HL-60/S4 treated with retinoic acid at 250 ng/mL for 4 days and 3 days (cell line): Measurements from ENCODE around the gene NACA.
"Not testable (repeated sequence)": the region's sequence is repeated elsewhere in the genome, so short reads cannot be mapped to it uniquely, and the experiment has no call there.

Experiments used
- in situ Hi-C: fragments of 300-500 bp; cut with MboI; formaldehyde crosslinking; loops from 2 replicates; pipeline ENCODE4 v1.7.0; 2022; ENCODE audit warnings: low sequenced_read_pairs

NACA gene

GRCh38 chr12:56725723-56726102 lies 614 bp upstream of the NACA start:
- in situ Hi-C loops: no loop called here

DNA sequence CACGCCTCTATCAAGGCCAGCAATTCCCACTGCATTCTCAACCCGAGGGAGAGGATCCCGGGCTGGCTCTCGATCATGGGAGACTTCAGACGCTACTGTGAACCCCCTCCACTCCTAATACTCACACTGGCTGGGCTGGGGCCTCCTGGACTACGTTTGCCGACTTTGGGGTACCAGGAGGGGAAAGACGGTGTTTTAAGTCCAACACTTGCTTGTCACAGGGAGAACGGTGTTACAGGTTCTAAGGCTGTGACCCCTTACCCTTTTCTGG lies 463 bp downstream of the NACA start:
- in situ Hi-C loops: no loop called here

- in situ Hi-C loops: no loop called here
These were observed 1.0 kb downstream of the NACA start for GRCh38 chr12:56723889-56724700.

DNA sequence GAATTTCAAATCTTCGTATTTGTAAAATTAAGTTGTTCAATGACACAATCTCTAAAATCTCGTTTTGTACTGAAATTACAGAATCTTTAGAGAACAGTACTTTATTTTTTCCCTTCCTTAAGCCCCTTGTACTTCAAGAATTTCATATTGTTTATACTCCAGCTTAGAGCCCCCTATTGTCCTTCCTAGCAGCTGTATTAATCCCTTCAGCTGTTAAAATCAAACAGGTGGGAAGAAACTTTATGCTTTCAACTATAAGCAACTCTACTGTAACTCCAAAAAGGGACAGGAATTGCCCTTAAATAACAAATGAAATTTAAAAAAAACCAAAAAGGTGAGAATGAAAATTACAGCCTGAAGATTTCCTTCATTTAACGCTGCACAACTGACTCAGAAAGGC lies 1.7 kb downstream of the NACA start:
- in situ Hi-C loops: no loop called here

- in situ Hi-C loops: no loop called here
These were observed 2.3 kb downstream of the NACA start for GRCh38 chr12:56722832-56723231.

GRCh38 chr12:56721721-56722120 lies 3.4 kb downstream of the NACA start:
- in situ Hi-C loops: no loop called here

GRCh38 chr12:56721216-56721615 lies 3.9 kb downstream of the NACA start:
- in situ Hi-C loops: no loop called here

DNA sequence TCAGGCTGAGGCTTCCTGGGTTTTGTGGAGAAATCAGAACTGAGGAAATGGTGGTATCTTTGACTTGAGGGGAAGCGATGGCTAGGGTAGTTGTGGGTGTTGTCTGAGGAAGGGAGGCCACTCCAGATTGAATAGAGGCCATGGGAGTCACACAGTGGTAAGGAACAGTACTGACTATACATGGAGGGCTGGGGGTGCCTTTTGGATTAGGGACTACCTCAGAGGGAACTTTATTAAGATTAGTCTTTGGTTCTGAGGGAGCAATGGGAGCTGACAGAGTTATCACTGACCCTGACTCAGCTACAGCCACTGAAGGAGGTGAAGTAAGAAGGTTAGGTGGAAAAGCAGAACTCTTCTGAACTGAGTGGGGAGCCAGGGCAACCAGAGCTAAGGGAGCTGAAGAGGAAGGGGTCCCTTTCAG lies 4.4 kb downstream of the NACA start:
- in situ Hi-C loops: no loop called here

DNA sequence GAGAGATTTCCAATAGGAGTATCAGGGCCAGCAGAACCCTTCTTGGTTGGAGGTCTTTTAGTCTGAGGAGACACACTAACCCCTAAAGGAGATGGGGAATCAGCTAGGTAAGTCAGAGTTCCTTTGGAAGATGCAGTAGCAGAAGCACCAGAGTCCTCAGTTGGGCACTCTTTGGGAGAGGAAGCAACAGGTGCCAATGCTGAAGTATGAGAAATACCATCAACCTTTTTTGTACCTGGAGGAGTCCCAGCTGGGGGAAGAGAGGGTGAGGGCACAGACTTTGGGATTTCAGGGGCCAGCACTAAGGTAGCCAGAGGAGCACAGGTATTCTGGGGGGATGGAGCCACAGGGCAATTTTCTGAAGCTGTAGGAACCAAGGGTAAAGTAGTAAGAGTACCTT lies 6.0 kb downstream of the NACA start:
- in situ Hi-C loops: no loop called here

DNA sequence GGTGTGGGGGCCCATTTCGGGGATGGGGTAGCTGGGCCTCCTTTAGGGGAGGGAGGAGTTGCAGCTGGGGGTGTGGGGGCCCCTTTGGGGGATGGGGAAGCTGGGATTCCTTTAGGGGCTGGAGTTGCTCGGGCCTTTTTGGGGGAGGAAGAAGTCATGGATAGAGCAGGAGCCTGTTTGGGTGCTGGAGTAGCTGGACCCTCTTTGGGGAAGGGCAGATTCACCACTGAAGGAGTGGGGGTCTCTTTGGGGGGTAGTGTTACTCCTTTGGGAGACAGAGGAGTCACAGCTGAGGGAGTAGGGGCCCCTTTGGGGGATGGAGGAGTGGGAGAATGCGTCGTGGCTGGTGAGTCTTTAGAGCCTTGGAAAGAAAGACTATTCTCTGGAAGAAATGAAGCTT lies 6.5 kb downstream of the NACA start:
- in situ Hi-C loops: no loop called here

- in situ Hi-C loops: no loop called here
These were observed 7.0 kb downstream of the NACA start for GRCh38 chr12:56718149-56718548.

DNA sequence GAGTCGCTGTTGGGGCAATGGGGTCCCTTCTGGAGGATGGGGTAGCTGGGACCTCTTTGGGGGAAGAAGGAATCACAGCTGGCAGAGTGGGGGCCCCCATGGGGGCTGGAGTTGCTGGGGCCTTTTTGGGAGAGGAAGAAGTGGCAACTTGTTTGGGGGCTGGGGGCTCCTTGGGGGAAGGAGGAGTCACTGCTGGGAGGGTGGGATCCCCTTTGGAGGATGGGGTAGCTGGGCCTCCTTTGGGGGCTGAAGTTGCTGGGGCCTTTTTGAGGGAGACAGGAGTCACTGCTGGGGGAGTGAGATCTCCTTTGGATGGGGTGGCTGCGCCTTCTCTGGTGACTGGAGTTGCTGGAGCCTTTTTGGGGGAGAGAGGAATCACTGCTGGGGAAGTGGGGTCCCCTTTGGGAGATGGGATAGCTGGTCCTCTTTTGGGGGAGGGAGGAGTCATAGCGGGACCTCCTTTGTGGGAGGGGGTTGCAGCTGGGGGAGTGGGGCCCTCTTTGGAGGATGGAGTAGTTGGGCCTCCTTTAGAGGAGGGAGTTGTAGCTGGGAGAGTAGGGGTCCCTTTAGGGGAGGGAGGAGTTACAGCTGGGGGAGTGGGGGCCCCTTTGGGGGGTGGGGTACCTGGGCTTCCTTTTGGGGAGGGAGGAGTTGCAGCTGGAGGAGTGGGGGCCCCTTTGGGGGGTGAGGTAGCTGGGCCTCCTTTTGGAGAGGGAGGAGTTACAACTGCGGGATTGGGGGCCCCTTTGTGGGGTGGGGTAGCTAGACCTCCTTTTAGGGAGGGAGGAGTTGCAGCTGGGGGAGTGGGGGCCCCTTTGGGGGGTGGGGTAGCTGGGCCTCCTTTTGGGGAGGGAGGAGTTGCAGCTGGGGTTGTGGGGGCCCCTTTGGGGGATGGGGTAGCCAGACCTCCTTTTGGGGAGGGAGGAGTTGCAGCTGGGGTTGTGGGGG lies 7.9 kb downstream of the NACA start:
- in situ Hi-C loops: no loop called here

DNA sequence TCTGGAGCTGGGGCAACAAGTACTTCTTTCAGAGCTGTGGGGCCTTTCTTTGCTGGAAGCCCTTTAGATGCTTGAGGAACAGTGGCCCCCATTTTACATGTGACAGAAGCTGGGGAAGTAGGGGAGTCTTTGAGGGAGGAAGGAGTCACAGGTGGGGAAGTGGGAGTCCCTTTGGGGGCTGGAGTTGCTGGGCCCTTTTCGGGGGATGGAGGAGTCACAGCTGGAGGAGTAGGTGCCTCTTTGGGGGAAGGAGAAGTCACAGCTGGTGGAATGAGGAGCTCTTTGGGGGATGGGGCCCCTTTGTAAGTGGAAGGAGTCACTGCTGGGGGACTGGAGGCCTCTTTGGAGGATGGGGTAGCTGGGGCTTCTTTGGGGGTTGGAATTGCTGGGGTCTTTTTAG lies 8.6 kb downstream of the NACA start:
- in situ Hi-C loops: no loop called here

- in situ Hi-C loops: no loop called here
These were observed 9.3 kb downstream of the NACA start for GRCh38 chr12:56715798-56716197.

GRCh38 chr12:56714431-56714929 lies 10.6 kb downstream of the NACA start:
- in situ Hi-C loops: no loop called here

DNA sequence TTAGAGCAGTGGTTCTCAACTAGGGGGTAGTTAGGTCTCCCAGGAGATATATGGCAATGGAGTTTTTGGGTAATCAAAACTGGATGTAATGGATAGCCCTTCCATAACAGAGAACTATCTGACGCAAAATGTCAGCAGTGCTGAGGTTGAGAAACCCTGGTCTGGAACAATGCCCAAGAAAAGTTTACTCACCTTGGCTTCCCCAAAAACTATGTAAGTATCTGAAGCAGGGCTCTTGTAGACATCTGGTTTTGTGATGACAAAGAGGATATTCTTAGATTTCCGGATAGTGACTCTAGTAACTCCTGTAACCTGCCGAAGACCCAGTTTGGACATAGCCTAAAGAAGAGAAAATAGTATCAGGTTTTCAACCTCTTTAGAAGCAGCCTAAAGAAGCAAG lies 11.8 kb downstream of the NACA start:
- in situ Hi-C loops: no loop called here

DNA sequence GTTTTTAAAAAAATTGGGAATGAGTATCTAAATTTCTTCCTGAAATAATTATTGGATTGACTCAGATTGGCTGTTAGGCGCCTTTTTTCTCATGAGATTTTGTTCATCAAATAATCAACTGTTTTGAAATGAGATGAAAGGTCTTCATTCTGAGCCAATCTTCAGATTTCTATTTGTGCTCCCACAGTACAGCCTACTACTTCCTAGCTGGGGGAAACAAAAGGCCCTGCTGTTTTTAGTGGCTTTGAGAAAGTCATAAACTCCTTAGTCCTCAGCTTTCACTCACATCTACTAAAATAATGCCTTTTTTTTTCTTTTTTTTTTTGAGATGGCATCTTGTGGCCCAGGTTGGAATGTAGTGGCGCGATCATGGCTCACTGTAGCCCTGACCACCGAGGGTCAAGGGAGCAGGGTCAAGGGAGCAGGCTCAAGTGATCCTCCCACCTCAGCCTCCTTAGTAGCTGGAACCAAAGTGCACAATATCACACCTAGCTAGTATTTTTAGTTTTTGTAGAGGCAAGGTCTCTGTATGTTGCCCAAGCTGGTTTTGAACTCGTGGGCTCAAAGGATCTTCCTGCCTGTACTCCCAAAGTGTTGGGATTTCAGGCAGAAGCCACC lies 15.2 kb downstream of the NACA start:
- in situ Hi-C loops: no loop called here

GRCh38 chr12:56704522-56704921 lies 20.6 kb downstream of the NACA start:
- in situ Hi-C loops: not testable (repeated sequence)

GRCh38 chr12:56699020-56699661 lies 26.0 kb downstream of the NACA start:
- in situ Hi-C loops: no loop called here

GRCh38 chr12:56695327-56696101 lies 29.6 kb downstream of the NACA start:
- in situ Hi-C loops: no loop called here
